Liver (tissue), 9 donors: ENCODE results near the gene KRTAP13-3. TPM values are rescaled to one million over a fixed set of nuclear protein-coding genes. Genes with fewer than 3 reads are reported as not detected.

Experiments
- DNase-seq: peaks from one replicate; pipeline ENCODE4 v3.0.0-alpha.2; 2017; ENCODE audit warnings: low spot score
- H3K27ac ChIP-seq, 2 donors: one replicate each; pipeline ENCODE4 v1.7.0; 2013; ENCODE audit warnings: inconsistent platforms in 2 of 2, low read length in 2 of 2, control low read depth in 1 of 2, low read depth in 1 of 2, mild to moderate bottlenecking in 1 of 2
- H3K27me3 ChIP-seq, 4 donors: one replicate each; pipeline versions ENCODE4 v1.6.1 to v1.7.0; 2013; ENCODE audit warnings: low read length in 3 of 4, inconsistent platforms in 1 of 4, mild to moderate bottlenecking in 1 of 4, moderate library complexity in 1 of 4; ENCODE audit not compliant: control insufficient read depth in 4 of 4, insufficient read depth in 4 of 4
- H3K36me3 ChIP-seq, 4 donors: one replicate each; pipeline versions ENCODE4 v1.6.1 to v1.7.0; 2013; ENCODE audit warnings: low read length in 3 of 4, mild to moderate bottlenecking in 3 of 4, low read depth in 1 of 4, moderate library complexity in 1 of 4; ENCODE audit not compliant: control insufficient read depth in 4 of 4, insufficient read depth in 3 of 4
- H3K4me1 ChIP-seq, 4 donors: one replicate each; pipeline versions ENCODE4 v1.6.1 to v1.7.0; 2013; ENCODE audit warnings: low read length in 3 of 4, mild to moderate bottlenecking in 3 of 4, moderate library complexity in 1 of 4; ENCODE audit not compliant: control insufficient read depth in 4 of 4, insufficient read depth in 4 of 4
- H3K4me3 ChIP-seq, 3 donors: one replicate each; pipeline versions ENCODE4 v1.6.1 to v1.7.0; 2013; ENCODE audit warnings: low read length in 3 of 3, control low read depth in 1 of 3, low read depth in 1 of 3, mild to moderate bottlenecking in 1 of 3
- H3K9ac ChIP-seq, 2 donors: one replicate each; pipeline ENCODE4 v1.7.0; 2013; ENCODE audit warnings: low read length in 2 of 2, mild to moderate bottlenecking in 2 of 2, moderate library complexity in 2 of 2, control low read depth in 1 of 2, low read depth in 1 of 2
- H3K9me3 ChIP-seq, 4 donors: one replicate each; pipeline versions ENCODE4 v1.6.1 to v1.7.0; 2013; ENCODE audit warnings: low read length in 3 of 4; ENCODE audit not compliant: control insufficient read depth in 4 of 4
- EGR1 ChIP-seq, 2 donors: IDR thresholded peaks; 2 replicates each; pipeline ENCODE4 v1.6.1; 2016 to 2018; ENCODE audit warnings: antibody characterized with exemption in 2 of 2, low read depth in 2 of 2
- FOXA1 ChIP-seq: IDR thresholded peaks from 2 replicates; pipeline ENCODE4 v1.6.1; 2016; ENCODE audit warnings: antibody characterized with exemption
- FOXA2 ChIP-seq: IDR thresholded peaks from 2 replicates; pipeline ENCODE4 v1.6.1; 2016; ENCODE audit warnings: antibody characterized with exemption
- GABPA ChIP-seq, 2 donors: IDR thresholded peaks in 1 of 2; conservative IDR thresholded peaks in 1 of 2; 2 replicates each; pipeline ENCODE4 v1.6.1; 2016; ENCODE audit warnings: antibody characterized with exemption in 2 of 2, mild to moderate bottlenecking in 1 of 2, moderate library complexity in 1 of 2
- HNF4A ChIP-seq, 2 donors: conservative IDR thresholded peaks; 2 replicates each; pipeline ENCODE4 v1.6.1; 2016; ENCODE audit warnings: antibody characterized with exemption in 2 of 2, mild to moderate bottlenecking in 2 of 2
- HNF4G ChIP-seq: IDR thresholded peaks from 2 replicates; pipeline ENCODE4 v1.6.1; 2016; ENCODE audit warnings: antibody characterized with exemption
- JUND ChIP-seq, 2 donors: IDR thresholded peaks; 2 replicates each; pipeline ENCODE4 v1.6.1; 2016; ENCODE audit warnings: antibody characterized with exemption in 2 of 2
- NR2F2 ChIP-seq: IDR thresholded peaks from 2 replicates; pipeline ENCODE4 v1.6.1; 2016; ENCODE audit warnings: antibody characterized with exemption
- RAD21 ChIP-seq, 2 donors: IDR thresholded peaks; 2 replicates each; pipeline ENCODE4 v1.6.1; 2016; ENCODE audit warnings: antibody characterized with exemption in 2 of 2, mild to moderate bottlenecking in 2 of 2
- SP1 ChIP-seq: IDR thresholded peaks from 2 replicates; pipeline ENCODE4 v1.6.1; 2018; ENCODE audit warnings: antibody characterized with exemption, mild to moderate bottlenecking
- TAF1 ChIP-seq: conservative IDR thresholded peaks from 2 replicates; pipeline ENCODE4 v1.6.1; 2016; ENCODE audit warnings: antibody characterized with exemption, mild to moderate bottlenecking
- WGBS: extraction: QIAGEN DNeasy Blood & Tissue Kit; methylation state at CpG from one replicate; pipeline ENCODE4 v1.1.7; 2013; 5-methylcytosine and 5-hydroxymethylcytosine counted together
- polyA plus RNA-seq, 2 donors: library from polyadenylated mRNA; stranded (reverse) in 1 of 2; unstranded in 1 of 2; fragments of 200-250 nt in 1 of 2; fragments of >200 nt in 1 of 2; fragmentation: Nextera tagmentation in 1 of 2; extraction: Ambion mirVana in 1 of 2; gene quantifications; one replicate each; pipeline versions ENCODE4 v1.2.1 to v1.2.3, GENCODE V29; 2013 to 2015
- total RNA-seq, 2 donors: library from RNA; depleted of rRNA; stranded (reverse); fragments of >200 nt; gene quantifications; one replicate each; pipeline ENCODE4 v1.2.3, GENCODE V29; 2014
- TF ChIP-seq, protein P1 (sequence below): fragments of 150-350 bp; IDR thresholded peaks from 2 replicates; pipeline ENCODE4 v1.5.1; 2017; ENCODE audit warnings: improper control_type of control experiment, low read depth, low read length; ENCODE audit not compliant: missing input control
- TF ChIP-seq, protein P2 (sequence below): IDR thresholded peaks from 2 replicates; pipeline ENCODE4 v1.6.1; 2016; ENCODE audit warnings: antibody characterized with exemption
- TF ChIP-seq, protein P3 (sequence below): IDR thresholded peaks from 2 replicates; pipeline ENCODE4 v1.6.1; 2016; ENCODE audit warnings: antibody characterized with exemption
- TF ChIP-seq, protein P4 (sequence below): IDR thresholded peaks from 2 replicates; pipeline ENCODE4 v1.6.1; 2016; ENCODE audit warnings: antibody characterized with exemption, mild to moderate bottlenecking
- donor health status: healthy.
- donor health status: healthy.
- donor health status: healthy.
- donor health status: healthy.
- donor health status: healthy.

The KRTAP13-3 gene
- total and polyA plus RNA-seq, 4 donors: not detected

DNA sequence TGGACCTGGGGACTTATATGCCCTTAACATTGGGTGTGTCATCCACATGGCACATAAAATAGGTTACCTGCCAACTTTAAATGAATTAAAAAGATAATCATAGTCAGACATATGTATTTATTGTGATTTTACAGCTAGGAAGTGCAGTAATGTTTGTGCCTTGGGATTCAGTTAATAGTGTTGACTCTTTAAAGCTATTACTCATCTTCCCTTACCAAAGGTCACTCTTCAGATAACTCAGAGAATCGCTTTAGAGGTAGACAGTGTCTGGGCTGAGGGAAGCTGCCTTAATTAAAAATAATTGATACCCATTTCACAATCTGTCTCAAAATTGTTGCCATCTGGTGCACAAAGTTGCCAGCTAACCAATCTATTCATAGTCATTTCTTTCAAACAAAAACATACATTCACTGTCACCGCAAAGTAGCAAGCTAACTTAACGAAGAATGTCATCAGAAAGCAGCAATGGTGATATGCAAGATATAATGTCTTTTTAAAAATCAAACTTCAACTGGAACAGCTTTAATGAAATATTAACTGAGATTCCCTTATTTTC is 11.4 kb upstream of the KRTAP13-3 start:
- no peak overlapping the region for H3K4me3 ChIP-seq
- H3K36me3 ChIP-seq: no peaks in the 10 kb centered on the region
- DNase-seq: no peak
- no peaks in the 10 kb centered on the region for H3K9me3 ChIP-seq
- H3K9ac ChIP-seq: no peak overlapping the region
- no peaks in the 10 kb centered on the region for H3K4me1 ChIP-seq
- peaks cover 0 to under 1% (median 0%) of the 10 kb centered on the region in 4 donors for H3K27me3 ChIP-seq
- H3K27ac ChIP-seq: no peak overlapping the region
- no peak for TF ChIP-seq EGR1 (IDR thresholded peaks at IDR 0.05; ENCODE audit: low read depth in 2 of 2)
- WGBS: 64% methylated on average over 3 of the region's 3 CpGs

DNA sequence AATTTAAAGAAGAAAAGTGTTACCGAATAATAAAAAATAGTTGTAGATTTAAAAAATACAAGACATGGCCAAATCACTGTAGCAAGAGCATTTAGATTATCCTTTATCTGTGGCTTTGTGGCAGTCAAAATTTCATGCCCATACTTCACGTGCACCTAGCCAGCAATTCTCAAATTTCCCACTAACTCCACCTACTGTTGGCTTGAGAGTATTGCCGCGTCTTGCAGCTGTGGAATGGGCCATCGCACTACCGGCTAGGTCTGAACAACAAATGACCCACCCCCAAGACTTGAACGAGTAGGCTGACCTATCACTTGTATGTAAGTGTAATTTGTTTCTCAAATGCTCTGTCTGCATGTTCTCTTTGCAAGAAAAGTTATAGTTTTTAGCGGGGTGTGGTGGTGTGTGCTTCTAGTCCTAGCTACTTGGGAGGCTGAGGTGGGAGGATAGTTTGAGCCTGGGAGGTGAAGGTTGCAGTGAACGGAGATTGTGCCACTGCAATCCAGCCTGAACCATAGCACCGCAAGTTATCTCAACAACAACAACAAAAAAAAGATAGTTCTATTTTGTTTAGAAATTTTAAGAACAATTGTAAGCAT is 8.4 kb upstream of the KRTAP13-3 start:
- no peak for DNase-seq
- 31% methylated on average over 10 of the region's 10 CpGs for WGBS

DNA sequence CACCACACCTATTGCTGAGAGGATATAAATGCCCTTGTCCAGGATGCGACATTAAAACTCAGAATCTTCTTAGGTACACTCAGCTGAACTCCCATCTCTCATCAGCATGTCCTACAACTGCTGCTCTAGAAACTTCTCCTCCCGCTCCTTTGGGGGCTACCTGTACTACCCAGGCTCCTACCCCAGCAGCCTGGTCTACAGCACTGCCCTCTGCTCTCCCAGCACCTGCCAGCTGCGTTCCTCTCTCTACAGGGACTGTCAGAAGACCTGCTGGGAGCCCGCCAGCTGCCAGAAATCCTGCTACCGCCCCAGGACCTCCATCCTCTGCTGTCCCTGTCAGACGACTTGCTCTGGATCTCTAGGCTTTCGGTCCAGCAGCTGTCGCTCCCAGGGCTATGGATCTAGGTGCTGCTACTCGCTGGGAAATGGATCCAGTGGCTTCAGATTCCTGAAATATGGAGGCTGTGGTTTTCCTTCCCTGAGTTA is 4.5 kb upstream of the KRTAP13-3 start, which contains the start of gene KRTAP13-4:
KRTAP13-4 (plus strand) TSS at position 51 of the 486 bp plus-strand sequence; CDS start at position 107, 56 bp downstream.
- Histone ChIP-seq H3K27ac (no peak within 1 kb of the TSS), H3K4me3 (no peak within 1 kb of the TSS), H3K9ac (no peak within 1 kb of the TSS), H3K4me1 (no peaks in the 10 kb centered on the region), H3K27me3 (peaks cover 0 to 3% (median 0%) of the 10 kb centered on the region in 4 donors), H3K9me3 (no peaks in the 10 kb centered on the region), H3K36me3 (no peaks in the 10 kb centered on the region)
- 73% methylated on average over 9 of the region's 9 CpGs for WGBS
- DNase-seq: no peak
- no peak for TF ChIP-seq EGR1 (IDR thresholded peaks at IDR 0.05; ENCODE audit: low read depth in 2 of 2)
- no peak for TF ChIP-seq FOXA2
- TF ChIP-seq JUND (IDR thresholded peaks at IDR 0.05): no peak
- TF ChIP-seq RAD21 (IDR thresholded peaks at IDR 0.05): no peak
- no peak for TF ChIP-seq TAF1
- TF ChIP-seq NR2F2: no peak
- TF ChIP-seq, protein P1, sequence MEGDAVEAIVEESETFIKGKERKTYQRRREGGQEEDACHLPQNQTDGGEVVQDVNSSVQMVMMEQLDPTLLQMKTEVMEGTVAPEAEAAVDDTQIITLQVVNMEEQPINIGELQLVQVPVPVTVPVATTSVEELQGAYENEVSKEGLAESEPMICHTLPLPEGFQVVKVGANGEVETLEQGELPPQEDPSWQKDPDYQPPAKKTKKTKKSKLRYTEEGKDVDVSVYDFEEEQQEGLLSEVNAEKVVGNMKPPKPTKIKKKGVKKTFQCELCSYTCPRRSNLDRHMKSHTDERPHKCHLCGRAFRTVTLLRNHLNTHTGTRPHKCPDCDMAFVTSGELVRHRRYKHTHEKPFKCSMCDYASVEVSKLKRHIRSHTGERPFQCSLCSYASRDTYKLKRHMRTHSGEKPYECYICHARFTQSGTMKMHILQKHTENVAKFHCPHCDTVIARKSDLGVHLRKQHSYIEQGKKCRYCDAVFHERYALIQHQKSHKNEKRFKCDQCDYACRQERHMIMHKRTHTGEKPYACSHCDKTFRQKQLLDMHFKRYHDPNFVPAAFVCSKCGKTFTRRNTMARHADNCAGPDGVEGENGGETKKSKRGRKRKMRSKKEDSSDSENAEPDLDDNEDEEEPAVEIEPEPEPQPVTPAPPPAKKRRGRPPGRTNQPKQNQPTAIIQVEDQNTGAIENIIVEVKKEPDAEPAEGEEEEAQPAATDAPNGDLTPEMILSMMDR: no peak
- TF ChIP-seq SP1: no peak
- no peak for TF ChIP-seq HNF4G
- TF ChIP-seq, protein P2, sequence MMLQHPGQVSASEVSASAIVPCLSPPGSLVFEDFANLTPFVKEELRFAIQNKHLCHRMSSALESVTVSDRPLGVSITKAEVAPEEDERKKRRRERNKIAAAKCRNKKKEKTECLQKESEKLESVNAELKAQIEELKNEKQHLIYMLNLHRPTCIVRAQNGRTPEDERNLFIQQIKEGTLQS: no peak
- no peak for TF ChIP-seq FOXA1
- TF ChIP-seq, protein P3, sequence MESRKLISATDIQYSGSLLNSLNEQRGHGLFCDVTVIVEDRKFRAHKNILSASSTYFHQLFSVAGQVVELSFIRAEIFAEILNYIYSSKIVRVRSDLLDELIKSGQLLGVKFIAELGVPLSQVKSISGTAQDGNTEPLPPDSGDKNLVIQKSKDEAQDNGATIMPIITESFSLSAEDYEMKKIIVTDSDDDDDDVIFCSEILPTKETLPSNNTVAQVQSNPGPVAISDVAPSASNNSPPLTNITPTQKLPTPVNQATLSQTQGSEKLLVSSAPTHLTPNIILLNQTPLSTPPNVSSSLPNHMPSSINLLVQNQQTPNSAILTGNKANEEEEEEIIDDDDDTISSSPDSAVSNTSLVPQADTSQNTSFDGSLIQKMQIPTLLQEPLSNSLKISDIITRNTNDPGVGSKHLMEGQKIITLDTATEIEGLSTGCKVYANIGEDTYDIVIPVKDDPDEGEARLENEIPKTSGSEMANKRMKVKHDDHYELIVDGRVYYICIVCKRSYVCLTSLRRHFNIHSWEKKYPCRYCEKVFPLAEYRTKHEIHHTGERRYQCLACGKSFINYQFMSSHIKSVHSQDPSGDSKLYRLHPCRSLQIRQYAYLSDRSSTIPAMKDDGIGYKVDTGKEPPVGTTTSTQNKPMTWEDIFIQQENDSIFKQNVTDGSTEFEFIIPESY: no peak
- no peak for TF ChIP-seq GABPA (IDR thresholded peaks at IDR 0.05 in 1 of 2, conservative IDR thresholded peaks at IDR 0.05 in 1 of 2)
- TF ChIP-seq, protein P4, sequence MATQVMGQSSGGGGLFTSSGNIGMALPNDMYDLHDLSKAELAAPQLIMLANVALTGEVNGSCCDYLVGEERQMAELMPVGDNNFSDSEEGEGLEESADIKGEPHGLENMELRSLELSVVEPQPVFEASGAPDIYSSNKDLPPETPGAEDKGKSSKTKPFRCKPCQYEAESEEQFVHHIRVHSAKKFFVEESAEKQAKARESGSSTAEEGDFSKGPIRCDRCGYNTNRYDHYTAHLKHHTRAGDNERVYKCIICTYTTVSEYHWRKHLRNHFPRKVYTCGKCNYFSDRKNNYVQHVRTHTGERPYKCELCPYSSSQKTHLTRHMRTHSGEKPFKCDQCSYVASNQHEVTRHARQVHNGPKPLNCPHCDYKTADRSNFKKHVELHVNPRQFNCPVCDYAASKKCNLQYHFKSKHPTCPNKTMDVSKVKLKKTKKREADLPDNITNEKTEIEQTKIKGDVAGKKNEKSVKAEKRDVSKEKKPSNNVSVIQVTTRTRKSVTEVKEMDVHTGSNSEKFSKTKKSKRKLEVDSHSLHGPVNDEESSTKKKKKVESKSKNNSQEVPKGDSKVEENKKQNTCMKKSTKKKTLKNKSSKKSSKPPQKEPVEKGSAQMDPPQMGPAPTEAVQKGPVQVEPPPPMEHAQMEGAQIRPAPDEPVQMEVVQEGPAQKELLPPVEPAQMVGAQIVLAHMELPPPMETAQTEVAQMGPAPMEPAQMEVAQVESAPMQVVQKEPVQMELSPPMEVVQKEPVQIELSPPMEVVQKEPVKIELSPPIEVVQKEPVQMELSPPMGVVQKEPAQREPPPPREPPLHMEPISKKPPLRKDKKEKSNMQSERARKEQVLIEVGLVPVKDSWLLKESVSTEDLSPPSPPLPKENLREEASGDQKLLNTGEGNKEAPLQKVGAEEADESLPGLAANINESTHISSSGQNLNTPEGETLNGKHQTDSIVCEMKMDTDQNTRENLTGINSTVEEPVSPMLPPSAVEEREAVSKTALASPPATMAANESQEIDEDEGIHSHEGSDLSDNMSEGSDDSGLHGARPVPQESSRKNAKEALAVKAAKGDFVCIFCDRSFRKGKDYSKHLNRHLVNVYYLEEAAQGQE: no peak
- TF ChIP-seq HNF4A (conservative IDR thresholded peaks at IDR 0.05): no peak

More for the DNA sequence above, 8.4 kb upstream of the KRTAP13-3 start:
- TF ChIP-seq RAD21 (IDR thresholded peaks at IDR 0.05): peak; percentile 48 to 71
- TF ChIP-seq, protein P1: peak; percentile 58
- TF ChIP-seq SP1: no peak
- H3K4me3 ChIP-seq: no peak overlapping the region
- no peaks in the 10 kb centered on the region for H3K36me3 ChIP-seq
- peaks cover 0 to 3% (median 0%) of the 10 kb centered on the region in 4 donors for H3K27me3 ChIP-seq
- no peak overlapping the region for H3K9ac ChIP-seq
- H3K9me3 ChIP-seq: no peaks in the 10 kb centered on the region
- no peaks in the 10 kb centered on the region for H3K4me1 ChIP-seq
- H3K27ac ChIP-seq: no peak overlapping the region
